WTC11 (cell line): ENCODE data around the gene ENTPD8. TPM values are rescaled to one million over a fixed set of nuclear protein-coding genes. Genes with fewer than 3 reads are reported as not detected.

Experiments
- ATAC-seq: fragments of 200-7000 bp; cut with Tn5 transposase; 2 replicates; pipeline ENCODE4 v1.10.0; 2021; ENCODE audit warnings: mild to moderate bottlenecking, moderate library complexity
- CTCF ChIA-PET: fragments of 300-600 bp; sonication (Branson Sonifier 250); formaldehyde crosslinking; loops from one replicate; lab custom pipeline; 2021; ENCODE audit warnings: antibody characterized with exemption; lab: Charles Lee
- POLR2A ChIA-PET: fragments of 350-600 bp; sonication (Branson Sonifier 250); formaldehyde crosslinking; loops from one replicate; lab custom pipeline; 2021; ENCODE audit warnings: antibody characterized with exemption; lab: Charles Lee
- DNase-seq: peaks from one replicate; pipeline ENCODE4 v3.0.0; 2021; ENCODE audit warnings: low spot score
- H3K27ac Mint-ChIP-seq: 2 replicates; pipeline ENCODE4 v1.8.0; 2021; ENCODE audit warnings: mixed read lengths
- H3K27me3 Mint-ChIP-seq: 2 replicates; pipeline ENCODE4 v1.8.0; 2021; ENCODE audit warnings: low read depth, mild to moderate bottlenecking, moderate library complexity, mixed read lengths
- H3K36me3 Mint-ChIP-seq: 2 replicates; pipeline ENCODE4 v1.8.0; 2021; ENCODE audit warnings: mixed read lengths
- H3K4me1 Mint-ChIP-seq: 2 replicates; pipeline ENCODE4 v1.8.0; 2022; ENCODE audit warnings: mixed read lengths
- H3K4me3 Mint-ChIP-seq: 2 replicates; pipeline ENCODE4 v1.8.0; 2021; ENCODE audit warnings: mild to moderate bottlenecking, moderate library complexity, mixed read lengths
- H3K9me3 Mint-ChIP-seq: 2 replicates; pipeline ENCODE4 v1.8.0; 2021; ENCODE audit warnings: mixed read lengths
- CREM ChIP-seq: sonication (generic); formaldehyde crosslinking; IDR thresholded peaks from 2 replicates; pipeline ENCODE4 v1.8.1; 2022; ENCODE audit warnings: mild to moderate bottlenecking, missing genetic modification reagents, moderate library complexity
- E2F4 ChIP-seq: sonication (generic); formaldehyde crosslinking; IDR thresholded peaks from 2 replicates; pipeline ENCODE4 v1.8.1; 2022; ENCODE audit warnings: low read depth, mild to moderate bottlenecking, moderate library complexity, missing genetic modification reagents, borderline replicate concordance
- JAZF1 ChIP-seq: fragments of 250-450 bp; sonication (Bioruptor Pico); IDR thresholded peaks from 2 replicates; pipeline ENCODE4 v1.9.0; 2021; ENCODE audit warnings: moderate library complexity, mild to moderate bottlenecking, inconsistent platforms
- OVOL2 ChIP-seq: fragments of 250-450 bp; sonication (Bioruptor Pico); IDR thresholded peaks from 2 replicates; pipeline ENCODE4 v1.9.0; 2021; ENCODE audit warnings: mild to moderate bottlenecking, borderline replicate concordance
- RELA ChIP-seq: sonication (generic); formaldehyde crosslinking; IDR thresholded peaks from 2 replicates; pipeline ENCODE4 v1.8.1; 2022; ENCODE audit warnings: missing genetic modification reagents, mild to moderate bottlenecking, borderline replicate concordance
- SMAD3 ChIP-seq: sonication (generic); formaldehyde crosslinking; IDR thresholded peaks from 2 replicates; pipeline ENCODE4 v1.8.0; 2022; ENCODE audit warnings: missing genetic modification reagents, mild to moderate bottlenecking, borderline replicate concordance
- SMAD4 ChIP-seq: sonication (generic); formaldehyde crosslinking; IDR thresholded peaks from 2 replicates; pipeline ENCODE4 v1.8.0; 2022; ENCODE audit warnings: mild to moderate bottlenecking, missing genetic modification reagents
- SOX15 ChIP-seq: fragments of 250-450 bp; sonication (Bioruptor Pico); IDR thresholded peaks from 2 replicates; pipeline ENCODE4 v1.9.0; 2021; ENCODE audit warnings: mild to moderate bottlenecking
- TCF7 ChIP-seq: sonication (generic); formaldehyde crosslinking; IDR thresholded peaks from 2 replicates; pipeline ENCODE4 v1.8.0; 2022; ENCODE audit warnings: mild to moderate bottlenecking, low read depth, missing genetic modification reagents, moderate library complexity
- USF1 ChIP-seq: sonication (generic); formaldehyde crosslinking; IDR thresholded peaks from 2 replicates; pipeline ENCODE4 v1.8.0; 2022; ENCODE audit warnings: mild to moderate bottlenecking, missing genetic modification reagents
- ZNF121 ChIP-seq: sonication (generic); formaldehyde crosslinking; IDR thresholded peaks from 2 replicates; pipeline ENCODE4 v1.8.0; 2023; ENCODE audit warnings: missing genetic modification reagents
- ZNF138 ChIP-seq: sonication (generic); formaldehyde crosslinking; conservative IDR thresholded peaks from 2 replicates; pipeline ENCODE4 v1.8.1; 2022; ENCODE audit warnings: mild to moderate bottlenecking, moderate library complexity, missing genetic modification reagents
- ZNF219 ChIP-seq: sonication (generic); formaldehyde crosslinking; IDR thresholded peaks from 2 replicates; pipeline ENCODE4 v1.8.0; 2023; ENCODE audit warnings: missing genetic modification reagents, mild to moderate bottlenecking, borderline replicate concordance
- total RNA-seq: library from RNA; stranded (reverse); gene quantifications from 3 replicates; pipeline ENCODE4 v1.2.3, GENCODE V29; 2021
- TF ChIP-seq, protein P1 (sequence below): fragments of 250-450 bp; sonication (Bioruptor Pico); IDR thresholded peaks from 2 replicates; pipeline ENCODE4 v1.9.0; 2021; ENCODE audit warnings: moderate library complexity, mild to moderate bottlenecking, inconsistent platforms, borderline replicate concordance
- TF ChIP-seq, protein P2 (sequence below): sonication (generic); formaldehyde crosslinking; IDR thresholded peaks from 2 replicates; pipeline ENCODE4 v1.8.0; 2022; ENCODE audit warnings: mild to moderate bottlenecking, missing genetic modification reagents
- TF ChIP-seq, protein P3 (sequence below): fragments of 250-450 bp; sonication (Bioruptor Pico); conservative IDR thresholded peaks from 2 replicates; pipeline ENCODE4 v1.9.0; 2021; ENCODE audit warnings: mild to moderate bottlenecking

Gene ENTPD8
- total RNA-seq, 1 experiment from 2014 or later, result 2.3 TPM

DNA sequence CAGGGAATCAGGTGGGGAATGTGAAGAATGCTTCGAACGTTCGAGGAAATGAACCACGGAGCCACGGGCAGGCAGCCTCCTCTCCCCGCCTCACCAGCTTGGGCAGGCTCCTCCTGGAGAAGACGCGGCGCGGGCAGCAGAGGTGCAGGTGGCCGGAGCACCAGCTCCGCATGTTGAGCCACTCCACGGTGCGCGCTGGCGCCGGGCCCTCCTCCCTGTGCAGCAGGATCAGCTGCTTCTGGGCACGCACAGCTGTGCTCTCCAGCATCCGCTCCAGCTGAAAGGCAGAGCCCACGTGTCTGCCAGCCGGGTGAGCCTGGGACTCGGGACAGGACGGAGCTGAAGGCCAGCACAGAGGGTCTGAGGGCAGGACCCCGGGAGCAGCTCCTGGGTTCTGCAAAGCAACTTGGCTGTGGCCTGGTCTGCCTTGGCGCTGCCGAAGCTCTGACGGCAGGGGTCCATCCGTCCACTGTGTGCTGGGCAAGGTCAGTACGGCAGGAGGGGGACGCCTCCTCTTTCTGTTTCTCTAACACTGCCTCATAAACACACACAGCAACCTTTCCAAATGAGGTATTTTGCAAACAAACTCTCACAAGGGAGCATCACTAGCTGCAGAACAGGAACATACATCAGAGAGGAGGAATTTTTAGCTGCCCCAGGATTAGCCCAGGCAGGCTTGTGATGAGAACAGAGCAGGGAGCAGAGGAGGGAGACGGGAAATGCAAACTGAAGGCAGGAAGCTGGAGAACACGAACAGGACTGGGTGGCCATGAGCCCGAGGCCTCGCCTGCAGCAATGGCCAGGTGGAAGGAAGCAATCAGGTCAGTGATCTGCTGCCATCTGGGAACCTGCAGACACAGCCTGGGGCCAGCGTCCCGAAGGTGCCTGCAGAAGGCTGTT is 38.1 kb upstream of the ENTPD8 start:
- Mint-ChIP-seq H3K27me3 (peaks cover 3% of the 10 kb centered on the region; the same call in 1 of the 2 replicates), H3K27ac (no peak overlapping the region), H3K36me3 (peaks cover 10% of the 10 kb centered on the region), H3K4me3 (no peak overlapping the region), H3K4me1 (0 out of 2 replicates have a peak, but pooled peaks cover 4% of the 10 kb centered on the region), H3K9me3 (peaks cover 13% of the 10 kb centered on the region)
- CTCF ChIA-PET, result interaction anchor here (1.2 to 1.6 kb wide), 2 partner anchors 56 to 73 kb away, joined by 4 to 5 read pairs; partner anchors contain the start of gene MRPL41
- no peak for ATAC-seq
- DNase-seq, result no peak
- TF ChIP-seq RELA (0 out of 2 replicates have a peak, but pooled peaks have one; percentile 17), ZNF219 (CRISPR knock-in tag) (no peak), TCF7 (0 out of 2 replicates have a peak, but pooled peaks have one; percentile 8), SOX15 (CRISPR knock-in tag) (no peak), JAZF1 (CRISPR knock-in tag) (no peak)
- POLR2A ChIA-PET, result no interaction called here

DNA sequence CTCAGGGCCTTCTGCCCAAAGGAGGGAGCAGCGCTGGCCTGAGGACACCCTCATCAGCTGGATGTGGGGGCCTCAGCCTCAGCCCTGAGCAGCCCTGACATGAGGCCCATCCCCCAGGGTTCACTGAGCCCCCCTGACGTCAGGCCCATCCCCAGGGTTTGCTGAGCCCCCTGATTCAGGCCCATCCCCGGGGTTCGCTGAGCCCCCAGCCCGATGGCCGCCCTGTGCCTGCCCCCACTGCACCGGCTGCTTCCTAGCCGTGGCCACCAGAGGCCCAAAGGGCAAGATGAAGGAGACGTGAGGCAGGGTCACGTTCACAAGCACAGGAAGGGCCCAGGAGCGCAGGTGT is 37.4 kb upstream of the ENTPD8 start:
- Mint-ChIP-seq H3K27ac (no peak overlapping the region), H3K36me3 (peaks cover 14% of the 10 kb centered on the region), H3K27me3 (peaks cover 4% of the 10 kb centered on the region; the same call in 1 of the 2 replicates), H3K9me3 (peaks cover 19% of the 10 kb centered on the region), H3K4me1 (0 out of 2 replicates have a peak, but pooled peaks cover 4% of the 10 kb centered on the region), H3K4me3 (no peak overlapping the region)
- no peak for DNase-seq
- ChIA-PET CTCF (interaction anchor here (1.2 to 1.6 kb wide), 2 partner anchors 56 to 74 kb away, joined by 4 to 5 read pairs; partner anchors contain the start of gene MRPL41), POLR2A (no interaction called here)
- 0 out of 2 replicates have a peak, but pooled peaks have one; percentile 28 for ATAC-seq
- no peak for TF ChIP-seq SMAD3 (CRISPR knock-in tag)

- CTCF ChIA-PET, result no interaction called here
- H3K36me3 Mint-ChIP-seq, result peaks cover 18% of the 10 kb centered on the region
These were observed 36.8 kb upstream of the ENTPD8 start for GRCh38 chr9:137477778-137478612.

GRCh38 chr9:137476856-137477255 is 35.7 kb upstream of the ENTPD8 start:
- ATAC-seq, result no peak
- ChIA-PET CTCF (interaction anchor here (0.6 kb wide), 1 partner anchor 624 kb away, joined by 3 read pairs; no protein-coding TSS in a partner anchor), POLR2A (no interaction called here)
- Mint-ChIP-seq H3K9me3 (peaks cover 28% of the 10 kb centered on the region), H3K4me1 (0 out of 2 replicates have a peak, but pooled peaks cover 4% of the 10 kb centered on the region), H3K36me3 (peaks cover 21% of the 10 kb centered on the region), H3K27me3 (peaks cover 10% of the 10 kb centered on the region; the same call in 1 of the 2 replicates), H3K4me3 (no peak overlapping the region), H3K27ac (peak overlapping the region; percentile 49; the same call in 1 of the 2 replicates)
- TF ChIP-seq, protein P1, sequence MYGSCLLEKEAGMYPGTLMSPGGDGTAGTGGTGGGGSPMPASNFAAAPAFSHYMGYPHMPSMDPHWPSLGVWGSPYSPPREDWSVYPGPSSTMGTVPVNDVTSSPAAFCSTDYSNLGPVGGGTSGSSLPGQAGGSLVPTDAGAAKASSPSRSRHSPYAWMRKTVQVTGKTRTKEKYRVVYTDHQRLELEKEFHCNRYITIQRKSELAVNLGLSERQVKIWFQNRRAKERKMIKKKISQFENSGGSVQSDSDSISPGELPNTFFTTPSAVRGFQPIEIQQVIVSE (CRISPR knock-in tag), result no peak
- TF ChIP-seq, protein P2, sequence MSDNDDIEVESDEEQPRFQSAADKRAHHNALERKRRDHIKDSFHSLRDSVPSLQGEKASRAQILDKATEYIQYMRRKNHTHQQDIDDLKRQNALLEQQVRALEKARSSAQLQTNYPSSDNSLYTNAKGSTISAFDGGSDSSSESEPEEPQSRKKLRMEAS (CRISPR knock-in tag), result no peak
- no peak for TF ChIP-seq ZNF138 (CRISPR knock-in tag)
- TF ChIP-seq E2F4, result no peak
- no peak for DNase-seq

More at GRCh38 chr9:137477778-137478612, 36.8 kb upstream of the ENTPD8 start:
- Mint-ChIP-seq H3K4me1 (0 out of 2 replicates have a peak, but pooled peaks cover 4% of the 10 kb centered on the region), H3K4me3 (no peak overlapping the region)
- POLR2A ChIA-PET, result no interaction called here
- TF ChIP-seq RELA (no peak), OVOL2 (CRISPR knock-in tag) (no peak), CREM (CRISPR knock-in tag) (no peak), USF1 (no peak), ZNF121 (no peak), SMAD4 (CRISPR knock-in tag) (no peak)
- TF ChIP-seq, protein P3, sequence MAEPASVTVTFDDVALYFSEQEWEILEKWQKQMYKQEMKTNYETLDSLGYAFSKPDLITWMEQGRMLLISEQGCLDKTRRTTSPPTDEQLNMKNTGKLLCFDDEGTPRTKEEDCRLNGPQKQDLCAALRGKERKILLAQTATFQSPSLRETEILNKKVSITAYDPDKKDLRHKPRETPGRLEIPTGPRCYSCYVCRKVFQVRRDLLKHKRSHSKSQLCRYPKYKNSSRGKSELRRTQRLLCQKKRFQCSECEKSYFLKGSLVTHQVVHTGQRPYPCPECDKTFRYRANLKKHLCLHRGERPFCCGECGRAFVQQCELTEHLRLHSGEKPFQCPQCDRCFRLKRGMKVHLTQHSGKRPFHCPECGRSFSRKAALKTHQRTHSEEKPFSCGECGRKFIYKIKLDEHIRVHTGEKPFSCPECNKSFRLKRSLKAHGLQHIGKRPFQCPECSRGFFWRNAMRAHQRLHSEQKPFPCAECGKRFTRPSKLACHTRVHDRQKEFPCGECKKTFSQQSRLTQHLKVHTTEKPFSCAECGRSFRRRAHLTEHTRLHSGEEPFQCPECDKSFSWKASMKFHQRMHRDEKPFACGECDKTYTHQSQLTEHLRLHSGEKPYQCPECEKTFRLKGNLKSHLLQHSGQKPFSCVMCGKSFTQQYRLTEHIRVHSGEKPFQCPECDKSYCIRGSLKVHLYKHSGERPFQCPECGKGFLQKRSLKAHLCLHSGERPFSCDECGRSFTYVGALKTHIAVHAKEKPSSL (CRISPR knock-in tag), result no peak
- TF ChIP-seq, all 79 proteins: peak for 0
- ATAC-seq, result no peak
- H3K9me3 Mint-ChIP-seq, result peaks cover 25% of the 10 kb centered on the region
- peaks cover 7% of the 10 kb centered on the region; the same call in 1 of the 2 replicates for H3K27me3 Mint-ChIP-seq
- DNase-seq, result no peak
- no peak overlapping the region for H3K27ac Mint-ChIP-seq
